ENCODE measurements around the gene NSD1.
A peak's percentile ranks its signal among the peaks of the same experiment; 100 is the strongest.

Gene NSD1, protein sequence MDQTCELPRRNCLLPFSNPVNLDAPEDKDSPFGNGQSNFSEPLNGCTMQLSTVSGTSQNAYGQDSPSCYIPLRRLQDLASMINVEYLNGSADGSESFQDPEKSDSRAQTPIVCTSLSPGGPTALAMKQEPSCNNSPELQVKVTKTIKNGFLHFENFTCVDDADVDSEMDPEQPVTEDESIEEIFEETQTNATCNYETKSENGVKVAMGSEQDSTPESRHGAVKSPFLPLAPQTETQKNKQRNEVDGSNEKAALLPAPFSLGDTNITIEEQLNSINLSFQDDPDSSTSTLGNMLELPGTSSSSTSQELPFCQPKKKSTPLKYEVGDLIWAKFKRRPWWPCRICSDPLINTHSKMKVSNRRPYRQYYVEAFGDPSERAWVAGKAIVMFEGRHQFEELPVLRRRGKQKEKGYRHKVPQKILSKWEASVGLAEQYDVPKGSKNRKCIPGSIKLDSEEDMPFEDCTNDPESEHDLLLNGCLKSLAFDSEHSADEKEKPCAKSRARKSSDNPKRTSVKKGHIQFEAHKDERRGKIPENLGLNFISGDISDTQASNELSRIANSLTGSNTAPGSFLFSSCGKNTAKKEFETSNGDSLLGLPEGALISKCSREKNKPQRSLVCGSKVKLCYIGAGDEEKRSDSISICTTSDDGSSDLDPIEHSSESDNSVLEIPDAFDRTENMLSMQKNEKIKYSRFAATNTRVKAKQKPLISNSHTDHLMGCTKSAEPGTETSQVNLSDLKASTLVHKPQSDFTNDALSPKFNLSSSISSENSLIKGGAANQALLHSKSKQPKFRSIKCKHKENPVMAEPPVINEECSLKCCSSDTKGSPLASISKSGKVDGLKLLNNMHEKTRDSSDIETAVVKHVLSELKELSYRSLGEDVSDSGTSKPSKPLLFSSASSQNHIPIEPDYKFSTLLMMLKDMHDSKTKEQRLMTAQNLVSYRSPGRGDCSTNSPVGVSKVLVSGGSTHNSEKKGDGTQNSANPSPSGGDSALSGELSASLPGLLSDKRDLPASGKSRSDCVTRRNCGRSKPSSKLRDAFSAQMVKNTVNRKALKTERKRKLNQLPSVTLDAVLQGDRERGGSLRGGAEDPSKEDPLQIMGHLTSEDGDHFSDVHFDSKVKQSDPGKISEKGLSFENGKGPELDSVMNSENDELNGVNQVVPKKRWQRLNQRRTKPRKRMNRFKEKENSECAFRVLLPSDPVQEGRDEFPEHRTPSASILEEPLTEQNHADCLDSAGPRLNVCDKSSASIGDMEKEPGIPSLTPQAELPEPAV (N-terminal part only)

GRCh38 chr5:177133096-177133852, at the start of gene NSD1:
Gene NSD1, plus strand, starts transcription at chr5:177133773. Its CDS starts 1,331 bp downstream, at chr5:177135104.
- DNase-seq (ENCODE audit: low read depth), result peak; percentile 56

- DNase-seq (ENCODE audit: low read depth), result no peak
These were observed 49.4 kb upstream of the NSD1 start for GRCh38 chr5:177084175-177084574.

- no peak for DNase-seq (ENCODE audit: low read depth)
These were observed 47.5 kb upstream of the NSD1 start for GRCh38 chr5:177085985-177086653.

DNA sequence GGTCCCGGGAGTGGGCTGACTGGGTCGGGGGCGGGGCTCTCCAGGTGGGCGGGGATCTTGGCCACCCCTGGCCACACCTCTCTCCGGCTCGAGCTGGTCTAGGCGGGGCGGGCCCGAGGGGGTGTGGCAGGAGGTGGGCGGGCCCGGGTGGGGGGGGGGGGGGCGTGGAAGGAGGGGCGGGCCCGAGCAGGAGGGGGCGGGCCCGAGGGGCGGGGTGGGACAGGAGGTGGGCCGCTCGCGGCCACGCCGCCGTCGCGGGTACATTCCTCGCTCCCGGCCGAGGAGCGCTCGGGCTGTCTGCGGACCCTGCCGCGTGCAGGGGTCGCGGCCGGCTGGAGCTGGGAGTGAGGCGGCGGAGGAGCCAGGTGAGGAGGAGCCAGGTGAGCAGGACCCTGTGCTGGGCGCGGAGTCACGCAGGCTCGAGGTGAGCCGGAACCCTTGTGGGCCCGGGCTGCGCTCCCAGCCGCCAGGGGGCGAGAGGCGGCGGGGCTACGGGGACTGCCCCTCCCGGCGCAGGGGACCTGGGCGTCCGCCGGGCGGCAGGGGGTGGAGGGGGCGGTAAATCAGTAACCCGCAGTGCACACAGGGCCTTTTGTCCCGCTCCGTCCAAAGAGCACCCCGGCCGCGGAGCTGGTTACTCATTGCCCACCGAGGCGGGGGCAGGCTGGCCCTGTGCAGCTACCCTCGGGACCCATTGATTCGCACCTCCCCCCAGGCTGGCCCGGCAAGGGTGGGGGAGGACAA, 46.7 kb upstream of the NSD1 start, which contains the start of gene FGFR4:
Gene FGFR4, plus strand, starts transcription at position 262 of the 744 bp plus-strand sequence. CDS start 2,688 bp downstream, outside the sequence.
- DNase-seq (ENCODE audit: low read depth), result no peak

- DNase-seq (ENCODE audit: low read depth), result no peak
These were observed 46.1 kb upstream of the NSD1 start for GRCh38 chr5:177087398-177088005.

GRCh38 chr5:177089127-177089526, 44.4 kb upstream of the NSD1 start:
- no peak for DNase-seq (ENCODE audit: low read depth)

DNA sequence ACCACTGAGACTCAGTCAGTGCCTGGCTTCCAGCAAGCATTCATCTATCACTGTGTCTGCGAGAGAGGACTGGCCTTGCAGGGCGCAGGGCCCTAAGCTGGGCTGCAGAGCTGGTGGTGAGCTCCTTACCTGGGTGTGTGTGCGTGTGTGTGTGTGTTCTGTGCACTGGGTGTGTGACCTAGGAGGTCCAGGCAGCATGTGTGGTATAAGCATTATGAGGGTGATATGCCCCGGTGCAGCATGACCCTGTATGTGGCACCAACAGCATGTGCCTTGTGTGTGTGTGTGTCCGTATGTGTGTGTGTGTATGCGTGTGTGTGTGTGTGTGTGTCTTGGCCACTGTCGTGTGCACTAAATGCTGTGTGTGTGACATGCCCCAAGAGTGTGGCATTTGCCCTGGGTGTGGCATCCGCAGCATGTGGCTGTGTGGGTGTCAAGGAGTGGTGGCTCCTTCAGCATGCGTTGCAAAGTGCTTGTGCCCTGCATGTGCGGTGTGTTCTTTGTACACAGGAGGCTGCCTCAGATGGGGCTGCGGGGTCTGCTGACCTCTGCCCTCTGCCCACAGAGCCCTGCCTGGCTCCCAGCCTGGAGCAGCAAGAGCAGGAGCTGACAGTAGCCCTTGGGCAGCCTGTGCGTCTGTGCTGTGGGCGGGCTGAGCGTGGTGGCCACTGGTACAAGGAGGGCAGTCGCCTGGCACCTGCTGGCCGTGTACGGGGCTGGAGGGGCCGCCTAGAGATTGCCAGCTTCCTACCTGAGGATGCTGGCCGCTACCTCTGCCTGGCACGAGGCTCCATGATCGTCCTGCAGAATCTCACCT, 43.5 kb upstream of the NSD1 start:
- DNase-seq (ENCODE audit: low read depth), result no peak

GRCh38 chr5:177090813-177091212, 42.8 kb upstream of the NSD1 start:
- DNase-seq (ENCODE audit: low read depth), result no peak

DNA sequence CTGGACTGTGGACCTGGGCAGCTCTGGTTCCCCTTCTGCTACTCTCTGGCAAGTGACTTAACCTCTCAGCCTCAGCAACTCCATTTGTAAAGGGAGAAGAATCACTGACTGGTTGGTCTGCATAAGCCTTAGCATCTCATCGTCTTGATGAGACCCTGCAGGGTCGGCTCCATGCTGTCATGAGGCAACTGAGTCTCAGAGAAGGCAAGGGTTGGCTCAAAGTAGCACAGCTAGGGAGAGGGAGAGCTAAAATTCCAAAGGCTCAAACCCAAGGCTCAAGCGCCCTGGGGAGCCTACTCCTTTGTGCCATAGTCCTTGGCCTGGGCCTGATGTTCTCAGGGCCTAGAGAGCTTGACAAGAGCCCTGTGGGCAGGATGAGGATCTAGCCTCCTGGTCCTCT, 42.3 kb upstream of the NSD1 start:
- DNase-seq (ENCODE audit: low read depth), result no peak

GRCh38 chr5:177092178-177093081, 41.1 kb upstream of the NSD1 start:
- DNase-seq (ENCODE audit: low read depth), result no peak

GRCh38 chr5:177093082-177093712, 40.4 kb upstream of the NSD1 start:
- DNase-seq (ENCODE audit: low read depth), result no peak

DNA sequence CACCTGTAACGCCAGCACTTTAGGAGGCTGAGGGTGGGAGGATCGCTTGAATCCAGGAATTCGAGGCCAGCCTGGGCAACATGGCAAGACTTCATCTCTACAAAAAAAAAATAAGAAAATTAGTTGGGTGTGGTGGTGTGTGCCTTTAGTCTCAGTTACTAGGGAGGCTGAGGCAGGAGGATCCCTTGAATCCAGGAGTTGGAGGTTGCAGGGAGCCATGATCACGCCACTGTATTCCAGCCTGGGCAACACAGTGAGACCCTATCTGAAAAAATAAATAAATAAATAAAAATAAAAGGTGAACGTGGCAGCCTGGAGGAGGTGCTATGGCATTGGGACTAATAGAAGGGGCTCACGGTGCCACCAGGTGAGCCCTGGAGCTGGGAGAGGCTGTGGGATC, 39.8 kb upstream of the NSD1 start:
- DNase-seq (ENCODE audit: low read depth), result no peak

DNA sequence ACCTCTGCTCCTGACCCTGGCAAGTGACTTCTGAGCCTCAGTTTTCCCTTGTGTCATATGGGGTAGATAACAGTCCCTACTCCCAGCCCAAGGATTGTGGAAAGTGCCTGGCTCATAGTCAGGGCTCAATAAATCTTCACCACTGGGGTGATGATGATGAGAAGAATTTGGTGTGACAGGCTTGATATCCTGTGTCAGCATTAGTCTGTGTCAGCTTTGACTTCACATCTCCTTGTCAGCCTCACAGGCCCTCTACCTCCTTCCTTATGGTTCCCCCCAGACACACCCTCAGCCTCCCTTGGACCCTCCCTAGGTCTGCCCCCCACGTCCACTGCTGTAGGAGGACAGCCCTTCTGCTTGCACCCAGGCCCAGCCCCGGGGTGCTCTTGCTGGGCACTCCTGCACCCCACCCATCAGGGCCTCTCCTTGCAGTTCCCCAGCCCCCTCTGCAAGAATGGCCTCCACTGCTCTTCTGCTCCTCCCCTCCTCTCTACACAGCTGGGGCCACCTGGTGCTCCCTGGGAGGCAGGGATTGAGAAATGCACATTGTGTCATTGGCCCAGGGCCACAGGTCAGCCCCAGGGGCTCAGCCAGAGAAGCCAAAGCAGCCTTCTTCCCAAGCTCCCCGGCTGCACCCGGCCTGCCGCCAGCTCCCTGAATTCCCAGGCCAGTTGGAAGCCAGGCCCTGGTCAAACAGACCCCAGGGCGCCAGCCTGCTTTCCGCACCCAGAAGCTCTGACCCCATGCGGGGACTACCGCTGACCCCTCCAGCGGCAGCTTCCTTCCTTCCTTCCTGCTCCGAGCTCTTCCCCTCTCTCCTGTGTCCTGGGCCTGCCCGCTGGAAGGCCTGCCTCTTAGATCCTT, 39.1 kb upstream of the NSD1 start:
- DNase-seq (ENCODE audit: low read depth), result no peak

GRCh38 chr5:177095088-177095669, 38.4 kb upstream of the NSD1 start:
- no peak for DNase-seq (ENCODE audit: low read depth)

- no peak for DNase-seq (ENCODE audit: low read depth)
These were observed 37.2 kb upstream of the NSD1 start for GRCh38 chr5:177096162-177097015.

Data from stromal cell of bone marrow (primary cell).